Kidney (tissue), 14 donors: Measurements from ENCODE around the gene UPK1A. TPM values are rescaled to one million over a fixed set of nuclear protein-coding genes. Genes with fewer than 3 reads are reported as not detected.

Source experiments
- DNase-seq, 5 donors: peaks; one replicate each; pipeline ENCODE4 v3.0.0-alpha.2; 2013 to 2020
- FAIRE-seq: peaks from 2 replicates; lab custom pipeline; 2012; peaks lifted over from hg19 to GRCh38; lab: Jason Lieb, UNC
- H3K27ac ChIP-seq, 2 donors: one replicate each; pipeline ENCODE4 v1.7.0; 2013; ENCODE audit warnings: low read depth in 2 of 2, low read length in 2 of 2, inconsistent platforms in 1 of 2
- H3K27me3 ChIP-seq: one replicate; pipeline ENCODE4 v1.7.1; 2013; ENCODE audit warnings: low read length, inconsistent platforms; ENCODE audit not compliant: control insufficient read depth, insufficient read depth
- H3K36me3 ChIP-seq, 3 donors: one replicate each; pipeline versions ENCODE4 v1.7.0 to v1.7.1; 2013; ENCODE audit warnings: low read length in 3 of 3, control low read depth in 1 of 3, inconsistent platforms in 1 of 3; ENCODE audit not compliant: insufficient read depth in 3 of 3, control insufficient read depth in 2 of 3
- H3K4me1 ChIP-seq, 3 donors: one replicate each; pipeline versions ENCODE4 v1.7.0 to v1.7.1; 2013; ENCODE audit warnings: low read length in 3 of 3, inconsistent platforms in 1 of 3, low read depth in 1 of 3; ENCODE audit not compliant: control insufficient read depth in 2 of 3, insufficient read depth in 2 of 3
- H3K4me3 ChIP-seq, 3 donors: one replicate each; pipeline versions ENCODE4 v1.7.0 to v1.8.1; 2013; ENCODE audit warnings: low read length in 3 of 3, control low read depth in 1 of 3, inconsistent platforms in 1 of 3
- H3K9ac ChIP-seq, 3 donors: one replicate each; pipeline versions ENCODE4 v1.7.0 to v1.7.1; 2013; ENCODE audit warnings: low read length in 3 of 3, control low read depth in 1 of 3, inconsistent platforms in 1 of 3
- H3K9me3 ChIP-seq, 3 donors: one replicate each; pipeline versions ENCODE4 v1.7.0 to v1.7.1; 2013; ENCODE audit warnings: low read length in 3 of 3, control low read depth in 1 of 3, inconsistent platforms in 1 of 3; ENCODE audit not compliant: control insufficient read depth in 2 of 3, insufficient read depth in 1 of 3
- intact Hi-C: fragments of 100-400 bp; cut with DNase I; formaldehyde crosslinking; loops from one replicate; pipeline ENCODE4 v1.11.1; 2022
- polyA plus RNA-seq: library from polyadenylated mRNA; stranded (reverse); fragments of 350-450 nt; fragmentation: Illumina TruSeq; extraction: RNeasy Lipid Tissue Mini Kit (QIAGEN cat#74804); gene quantifications from one replicate; pipeline ENCODE4 v1.2.3, GENCODE V29; 2014; ENCODE audit warnings: low read depth, low replicate concordance; ENCODE audit not compliant: insufficient read depth
- total RNA-seq: library from RNA; stranded (reverse); fragmentation: NEBNext Ultra II Directional; extraction: Animal tissue kit (Norgen Biotek cat#: 25700); gene quantifications from one replicate; pipeline ENCODE4 v1.2.1, GENCODE V29; 2021
- TF ChIP-seq, protein P1 (sequence below): IDR thresholded peaks from 3 replicates; pipeline ENCODE4 v1.5.1; 2012; ENCODE audit warnings: mild to moderate bottlenecking, moderate library complexity, borderline replicate concordance; ENCODE audit not compliant: insufficient read depth; ENCODE audit errors: extremely low read depth
- donor health status: control.
- donor health status: control.
- donor health status: control.
- donor health status: control.
- donor health status: control.
- donor health status: DM: yes; HTN: yes; CAD: no.
- donor health status: Normal renal cell carcinoma (clear cell type).

UPK1A gene
- total and polyA plus RNA-seq, 2 donors from 2014 or later = 0.32 TPM; not detected in 1

GRCh38 chr19:35720648-35721047, 54.3 kb downstream of the UPK1A start:
- no peaks in the 10 kb centered on the region for H3K9me3 ChIP-seq
- intact Hi-C loops = no loop called here
- H3K27ac ChIP-seq = no peak overlapping the region
- DNase-seq (peak in 1 of 5 donors; percentile 71), FAIRE-seq (no peak)
- TF ChIP-seq, protein P1, sequence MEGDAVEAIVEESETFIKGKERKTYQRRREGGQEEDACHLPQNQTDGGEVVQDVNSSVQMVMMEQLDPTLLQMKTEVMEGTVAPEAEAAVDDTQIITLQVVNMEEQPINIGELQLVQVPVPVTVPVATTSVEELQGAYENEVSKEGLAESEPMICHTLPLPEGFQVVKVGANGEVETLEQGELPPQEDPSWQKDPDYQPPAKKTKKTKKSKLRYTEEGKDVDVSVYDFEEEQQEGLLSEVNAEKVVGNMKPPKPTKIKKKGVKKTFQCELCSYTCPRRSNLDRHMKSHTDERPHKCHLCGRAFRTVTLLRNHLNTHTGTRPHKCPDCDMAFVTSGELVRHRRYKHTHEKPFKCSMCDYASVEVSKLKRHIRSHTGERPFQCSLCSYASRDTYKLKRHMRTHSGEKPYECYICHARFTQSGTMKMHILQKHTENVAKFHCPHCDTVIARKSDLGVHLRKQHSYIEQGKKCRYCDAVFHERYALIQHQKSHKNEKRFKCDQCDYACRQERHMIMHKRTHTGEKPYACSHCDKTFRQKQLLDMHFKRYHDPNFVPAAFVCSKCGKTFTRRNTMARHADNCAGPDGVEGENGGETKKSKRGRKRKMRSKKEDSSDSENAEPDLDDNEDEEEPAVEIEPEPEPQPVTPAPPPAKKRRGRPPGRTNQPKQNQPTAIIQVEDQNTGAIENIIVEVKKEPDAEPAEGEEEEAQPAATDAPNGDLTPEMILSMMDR = no peak
- no peaks in the 10 kb centered on the region for H3K27me3 ChIP-seq
- no peak overlapping the region for H3K9ac ChIP-seq
- peaks cover 0 to 14% (median 0%) of the 10 kb centered on the region in 3 donors for H3K4me1 ChIP-seq
- H3K4me3 ChIP-seq = no peak overlapping the region
- peaks cover 0 to 47% (median 28%) of the 10 kb centered on the region in 3 donors for H3K36me3 ChIP-seq

GRCh38 chr19:35721374-35721773, 55.1 kb downstream of the UPK1A start:
- Histone ChIP-seq H3K4me1 (peaks cover 0 to 8% (median 0%) of the 10 kb centered on the region in 3 donors), H3K27ac (no peak overlapping the region), H3K9me3 (no peaks in the 10 kb centered on the region), H3K36me3 (peaks cover 4 to 54% (median 35%) of the 10 kb centered on the region in 3 donors), H3K4me3 (no peak overlapping the region), H3K27me3 (no peaks in the 10 kb centered on the region), H3K9ac (no peak overlapping the region)
- DNase-seq = peak in 1 of 5 donors; percentile 76
- intact Hi-C loops = no loop called here
- no peak for FAIRE-seq
- TF ChIP-seq, protein P1 = no peak

- Histone ChIP-seq H3K36me3 (peaks cover 5 to 62% (median 38%) of the 10 kb centered on the region in 3 donors), H3K4me1 (peaks cover 0 to 8% (median 0%) of the 10 kb centered on the region in 3 donors), H3K27ac (no peak overlapping the region), H3K9me3 (no peaks in the 10 kb centered on the region), H3K4me3 (no peak overlapping the region), H3K27me3 (no peaks in the 10 kb centered on the region), H3K9ac (no peak overlapping the region)
- DNase-seq (peak in 1 of 5 donors; percentile 37), FAIRE-seq (no peak)
- TF ChIP-seq, protein P1 = no peak
- intact Hi-C loops = no loop called here
Observed at GRCh38 chr19:35722461-35722860, 56.1 kb downstream of the UPK1A start.

GRCh38 chr19:35722897-35723296, 56.6 kb downstream of the UPK1A start:
- DNase-seq (peak in 1 of 5 donors; percentile 75), FAIRE-seq (no peak)
- H3K4me1 ChIP-seq = peaks cover 0 to 8% (median 0%) of the 10 kb centered on the region in 3 donors
- H3K36me3 ChIP-seq = peaks cover 5 to 66% (median 40%) of the 10 kb centered on the region in 3 donors
- H3K9ac ChIP-seq = no peak overlapping the region
- no peak overlapping the region for H3K4me3 ChIP-seq
- TF ChIP-seq, protein P1 = no peak
- H3K27ac ChIP-seq = no peak overlapping the region
- H3K27me3 ChIP-seq = no peaks in the 10 kb centered on the region
- no peaks in the 10 kb centered on the region for H3K9me3 ChIP-seq
- intact Hi-C loops = no loop called here
